ENCODE measurements around the gene XPO5.
A peak's percentile ranks its signal among the peaks of the same experiment; 100 is the strongest.
"Not testable (repeated sequence)": the region's sequence is repeated elsewhere in the genome, so short reads cannot be mapped to it uniquely, and the experiment has no call there.

XPO5 gene

DNA sequence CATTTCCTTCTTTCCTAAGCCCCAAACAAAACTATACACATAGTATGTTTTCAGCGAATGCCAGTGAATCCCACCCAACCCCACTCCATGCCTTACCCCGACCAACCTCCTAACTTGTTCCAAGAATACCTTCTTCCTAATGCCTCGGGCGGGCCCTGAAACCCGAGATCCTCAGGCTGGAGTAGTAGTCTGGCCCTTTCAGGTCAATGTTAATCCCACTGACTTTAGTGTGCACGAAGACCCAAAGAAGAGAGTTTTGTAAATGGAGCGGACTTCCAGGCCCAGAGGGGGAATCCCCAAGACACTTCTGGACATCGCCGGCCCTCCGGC is 59.5 kb downstream of the XPO5 start:
- no peak for DNase-seq

GRCh38 chr6:43515808-43516207 is 60.0 kb downstream of the XPO5 start:
- no peak for DNase-seq

DNA sequence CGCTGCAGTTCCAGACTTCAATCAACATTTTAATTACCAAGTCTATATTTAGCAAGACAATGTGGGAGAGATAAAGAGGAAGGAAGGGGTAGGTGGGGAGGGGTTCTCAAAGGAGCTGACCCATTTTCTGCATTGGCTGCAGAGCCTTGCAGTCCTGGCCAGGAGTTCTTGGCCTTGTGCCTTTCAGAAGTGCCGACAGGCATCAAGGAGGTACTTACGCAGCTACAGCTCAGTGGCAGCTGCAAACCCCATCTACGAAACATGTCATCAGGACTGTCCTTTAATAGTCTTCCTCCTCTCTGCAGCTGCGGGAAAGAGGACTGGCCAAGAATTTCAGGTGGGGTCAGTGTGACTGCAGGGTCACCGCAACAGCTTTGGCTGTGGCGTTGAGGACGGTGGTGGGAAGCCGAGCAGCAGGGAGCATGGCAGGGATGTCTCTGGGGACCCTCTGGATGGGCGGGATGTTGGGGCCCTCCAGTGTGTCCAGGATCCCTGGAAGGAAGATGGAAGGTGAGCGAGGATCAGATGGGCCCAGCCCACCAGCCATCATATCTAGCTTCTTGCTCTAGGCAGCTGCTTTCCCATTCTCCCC is 63.9 kb downstream of the XPO5 start:
- DNase-seq = no peak

DNA sequence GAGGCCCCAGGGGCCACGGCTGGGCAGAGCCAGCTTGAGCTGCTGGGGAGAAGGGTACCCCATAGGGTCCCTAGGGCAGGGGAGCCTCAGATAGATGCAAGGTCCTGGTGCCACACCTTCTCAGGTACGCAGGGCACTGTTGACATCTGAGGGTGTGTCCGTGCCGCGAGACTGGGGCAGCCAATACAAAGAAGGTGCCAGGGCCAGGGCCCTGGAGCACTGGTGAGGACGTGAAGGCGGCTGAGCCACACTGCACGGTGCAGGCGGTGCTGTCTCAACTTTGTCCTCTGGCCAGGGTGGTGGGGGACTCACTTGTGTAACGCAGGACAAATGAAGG is 65.0 kb downstream of the XPO5 start:
- DNase-seq = peak; percentile 72

- DNase-seq = peak; percentile 87
These were observed 65.6 kb downstream of the XPO5 start, which contains the start of gene LRRC73 for GRCh38 chr6:43509984-43510826. Gene LRRC73, minus strand, starts transcription at chr6:43510346. Its CDS starts 561 bp downstream, at chr6:43509785.

DNA sequence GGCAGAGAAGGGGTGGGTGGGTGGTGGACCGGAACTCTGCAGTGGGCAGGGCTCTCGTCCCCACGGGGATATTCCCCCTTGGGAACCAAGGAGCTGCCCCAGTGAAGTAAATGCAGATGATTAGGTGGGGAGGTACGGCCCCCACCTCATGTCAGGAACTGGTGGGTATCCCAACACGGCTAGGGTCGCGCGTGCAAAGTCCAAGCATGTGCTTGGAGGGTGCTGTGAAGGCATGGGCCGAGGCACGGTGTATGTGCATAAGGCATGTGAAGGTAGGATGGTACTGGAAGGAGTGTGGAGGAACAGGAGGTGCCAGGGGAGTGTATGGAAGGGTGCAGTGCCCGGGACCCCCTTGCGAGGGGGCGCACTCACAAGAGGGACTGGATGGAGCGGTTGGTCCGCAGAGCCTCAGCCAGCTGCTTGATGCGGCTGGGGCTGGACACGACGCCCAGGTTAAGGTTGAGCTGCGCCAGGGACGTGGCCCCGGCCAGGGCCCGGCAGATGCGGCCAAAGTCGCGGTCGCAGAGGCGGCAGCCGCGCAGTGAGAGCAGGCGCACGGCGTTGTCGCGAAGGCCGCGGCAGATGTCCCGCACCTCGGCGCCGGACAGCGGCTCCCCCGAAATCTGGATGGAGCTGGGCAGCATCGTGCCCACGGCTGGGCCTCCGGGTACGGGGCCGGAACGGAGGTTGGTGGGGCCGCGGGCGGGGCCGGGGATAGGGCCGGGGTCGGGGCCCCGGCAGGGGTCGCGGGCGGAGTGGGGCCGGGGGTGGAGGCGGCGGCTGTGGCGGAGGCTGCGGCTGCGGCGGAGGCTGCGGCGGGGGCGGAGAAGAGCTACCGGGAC is 66.5 kb downstream of the XPO5 start:
- DNase-seq = no peak

DNA sequence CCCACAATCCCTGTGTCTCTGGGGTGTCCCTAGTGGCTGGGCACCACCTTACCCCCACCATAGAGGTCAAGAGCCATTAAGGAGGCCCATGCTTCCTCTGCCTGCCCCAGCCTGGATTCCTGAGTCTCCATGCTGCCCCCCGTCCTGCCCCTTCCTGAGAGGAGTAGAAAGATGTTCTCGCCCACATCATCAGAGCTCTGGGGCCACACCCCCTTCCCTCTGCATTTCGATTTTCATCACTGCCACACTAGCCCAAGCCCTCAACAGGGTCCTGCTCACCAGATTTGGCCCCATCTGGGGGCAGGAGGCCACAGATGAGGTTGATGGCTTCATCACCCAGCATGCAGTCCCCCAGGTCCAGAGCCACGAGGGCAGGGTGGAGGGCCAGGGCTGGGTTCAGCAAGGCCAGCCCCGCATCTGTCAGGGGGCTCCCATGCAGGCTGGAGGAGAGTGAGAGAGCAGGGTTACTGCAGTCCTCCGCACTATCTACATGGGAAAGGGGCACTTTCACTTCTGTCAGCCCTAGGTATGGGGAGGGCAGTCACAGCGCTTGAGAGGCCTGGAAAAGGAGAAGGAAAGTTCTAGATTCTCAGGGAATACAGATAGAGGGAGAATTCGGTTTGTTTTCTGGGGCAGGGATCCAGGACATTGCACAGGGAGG is 67.2 kb downstream of the XPO5 start:
- no peak for DNase-seq

DNA sequence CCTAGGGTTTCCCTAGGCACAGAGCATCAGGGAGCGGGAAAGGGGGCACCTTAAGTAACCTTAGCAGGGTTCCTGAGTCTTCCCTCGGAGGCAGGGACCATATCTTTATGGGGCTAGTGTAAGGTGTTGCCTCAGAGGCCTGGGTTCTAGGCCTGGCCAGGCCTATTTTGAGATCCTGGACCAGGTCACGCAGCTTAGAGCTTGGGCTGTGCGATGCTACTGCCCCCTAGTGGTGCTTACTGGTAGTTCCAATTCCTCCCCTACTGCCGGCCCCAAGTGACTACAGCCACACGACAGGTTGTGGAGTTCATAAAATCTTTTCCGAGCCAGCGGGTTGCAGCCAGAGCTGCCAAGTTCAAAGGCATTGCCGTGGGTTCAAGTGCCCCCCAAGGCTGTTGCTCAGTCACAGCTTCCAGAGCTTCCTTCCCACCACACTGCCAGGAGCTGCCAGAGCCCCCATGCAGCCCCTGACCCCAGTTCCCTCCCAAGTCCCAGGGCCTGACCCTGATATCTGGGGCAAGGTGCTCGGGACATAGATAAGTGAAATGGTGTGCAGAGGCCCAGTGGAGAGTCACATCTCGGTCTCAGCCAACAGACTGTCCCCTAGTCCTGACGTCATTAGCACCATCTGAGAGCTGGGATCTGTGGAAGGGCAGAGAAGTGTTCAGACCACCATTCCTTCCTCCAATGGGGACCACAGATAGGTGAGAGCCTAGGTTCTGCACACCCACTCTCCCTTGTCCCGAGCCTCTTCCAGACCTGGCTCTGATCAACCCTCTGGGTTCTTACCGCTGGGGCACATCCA is 69.0 kb downstream of the XPO5 start:
- peak; percentile 65 for DNase-seq

- no peak for DNase-seq
These were observed 69.7 kb downstream of the XPO5 start for GRCh38 chr6:43506171-43506570.

DNA sequence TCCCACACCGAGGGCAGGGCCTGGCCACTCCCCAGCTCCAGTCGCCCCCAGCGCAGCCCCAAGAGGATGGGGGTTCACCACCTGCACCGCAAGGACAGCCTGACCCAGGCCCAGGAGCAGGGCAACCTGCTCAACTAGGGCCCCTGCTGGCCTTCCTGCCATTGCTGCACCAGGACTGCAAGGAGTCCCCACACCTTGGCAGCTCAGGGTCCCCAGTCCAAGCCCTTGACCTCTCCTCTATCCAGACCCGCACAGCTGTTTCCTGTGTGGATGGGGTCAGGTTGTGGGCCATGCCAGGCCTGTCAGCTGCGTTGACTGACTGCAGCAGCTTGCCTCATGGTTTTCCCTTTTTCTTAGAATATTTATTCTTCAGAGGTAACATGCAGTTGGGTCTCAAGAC is 70.1 kb downstream of the XPO5 start:
- DNase-seq = no peak

GRCh38 chr6:43504756-43505593 is 70.9 kb downstream of the XPO5 start:
- no peak for DNase-seq

GRCh38 chr6:43503443-43503842 is 72.4 kb downstream of the XPO5 start:
- DNase-seq = no peak

GRCh38 chr6:43502666-43503065 is 73.2 kb downstream of the XPO5 start:
- no peak for DNase-seq

DNA sequence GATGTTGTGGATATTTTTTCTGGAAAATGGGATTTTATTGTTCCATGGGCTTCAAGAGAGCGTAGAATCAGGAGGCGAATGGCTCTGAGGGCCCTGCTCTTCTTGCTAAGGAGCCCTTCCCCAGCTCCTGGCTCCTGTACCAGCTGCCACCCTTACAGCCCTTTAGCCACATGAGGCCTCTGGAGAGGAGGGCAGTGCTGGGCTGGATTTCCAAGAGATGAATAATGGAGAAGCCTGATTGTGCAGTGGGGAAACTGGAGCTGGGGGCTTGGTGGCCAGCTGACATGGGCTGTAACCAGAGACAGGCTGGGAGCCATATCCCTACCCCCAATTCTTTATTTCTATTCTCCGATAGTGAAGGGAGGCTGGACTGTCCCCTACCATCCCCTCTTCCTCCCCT is 74.9 kb downstream of the XPO5 start:
- DNase-seq = no peak

DNA sequence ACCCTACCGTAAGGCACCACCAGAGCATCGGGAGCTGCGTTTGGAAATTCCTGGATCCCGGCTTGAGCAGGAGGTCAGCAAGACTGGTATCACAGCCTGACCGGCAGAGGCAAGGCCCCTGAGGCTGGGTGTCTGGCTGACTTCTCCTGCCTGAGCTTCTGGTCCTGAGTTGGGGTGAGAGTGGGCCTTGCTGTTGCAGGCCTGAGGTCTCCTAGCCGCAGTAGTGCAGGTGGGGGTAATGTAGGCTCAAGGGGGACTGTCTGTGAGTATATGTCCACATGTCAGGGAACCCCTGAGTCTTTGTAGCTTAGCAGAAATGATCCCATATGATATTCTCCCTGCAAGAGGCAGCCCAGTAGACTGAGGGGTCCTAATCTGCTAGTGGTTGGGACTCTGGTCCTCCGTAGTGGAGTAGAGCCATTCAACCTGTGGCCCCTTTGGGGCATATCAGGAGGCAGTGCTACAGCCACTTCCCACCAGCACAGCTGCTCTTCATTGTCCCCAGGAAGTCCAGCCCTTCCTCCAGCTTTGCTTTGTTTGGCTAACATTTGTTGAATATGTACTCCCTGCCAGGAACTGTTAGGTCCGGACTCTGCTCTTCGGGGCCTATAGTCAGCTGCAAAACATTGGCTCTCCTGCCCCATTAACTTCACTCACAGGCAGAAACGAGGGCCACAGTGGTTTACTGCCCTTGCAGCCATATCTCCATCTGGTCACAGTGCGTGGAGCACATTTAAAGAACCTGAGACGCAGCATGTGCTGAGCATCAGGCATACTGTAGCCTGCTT is 76.6 kb downstream of the XPO5 start:
- no peak for DNase-seq

GRCh38 chr6:43498291-43498690 is 77.5 kb downstream of the XPO5 start:
- not testable (repeated sequence) for DNase-seq

- DNase-seq = no peak
These were observed 78.1 kb downstream of the XPO5 start for GRCh38 chr6:43497689-43498088.

DNA sequence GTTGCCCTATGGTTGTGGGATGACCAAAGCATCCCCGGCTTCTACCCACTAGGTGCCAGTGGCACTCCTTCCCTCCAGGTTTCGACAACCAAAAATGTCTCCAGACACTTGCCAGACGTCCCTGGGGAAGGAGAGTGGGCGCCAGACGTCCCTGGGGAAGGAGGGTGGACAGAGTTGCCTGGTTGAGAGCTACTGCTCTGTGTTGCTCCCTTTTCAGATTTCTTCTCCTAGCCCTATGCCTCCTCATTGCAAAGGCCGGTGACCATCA is 78.8 kb downstream of the XPO5 start:
- DNase-seq = no peak

DNA sequence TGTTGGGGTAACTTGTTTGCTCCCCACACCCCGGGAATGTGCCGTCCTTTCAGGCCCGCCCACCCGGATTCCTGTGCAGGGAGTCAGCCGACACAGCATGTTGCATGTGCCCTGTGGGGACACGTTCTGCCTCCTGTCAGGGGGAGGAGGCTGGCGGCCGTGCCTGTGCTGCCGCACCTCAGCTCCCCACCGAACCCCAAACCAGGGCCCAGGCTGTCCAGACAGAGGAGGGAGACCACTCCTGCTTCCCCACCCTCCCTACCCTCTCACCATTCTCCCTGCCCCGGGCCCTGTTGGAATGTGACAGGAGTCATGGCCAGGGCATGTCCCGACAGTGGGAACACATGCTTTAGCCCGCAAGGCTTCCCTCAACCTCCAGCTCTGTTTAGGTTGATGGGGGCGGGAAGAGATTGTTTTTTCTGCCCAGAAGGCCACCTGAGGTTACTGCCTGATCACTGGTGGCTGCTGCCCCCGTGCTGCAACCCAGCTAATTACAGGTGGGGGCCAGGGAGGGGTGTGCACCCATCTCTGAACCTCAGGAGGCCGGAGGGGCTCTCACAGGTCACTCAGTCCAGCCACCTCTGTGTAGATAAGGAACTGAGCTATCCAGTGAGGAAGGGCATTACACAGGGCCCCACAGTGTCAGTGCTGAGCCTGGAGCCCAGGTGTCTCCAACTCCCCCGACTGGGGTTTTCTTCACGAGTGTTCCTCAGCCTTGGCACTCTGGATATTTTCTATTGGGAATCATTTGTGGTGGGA is 79.3 kb downstream of the XPO5 start:
- no peak for DNase-seq

DNA sequence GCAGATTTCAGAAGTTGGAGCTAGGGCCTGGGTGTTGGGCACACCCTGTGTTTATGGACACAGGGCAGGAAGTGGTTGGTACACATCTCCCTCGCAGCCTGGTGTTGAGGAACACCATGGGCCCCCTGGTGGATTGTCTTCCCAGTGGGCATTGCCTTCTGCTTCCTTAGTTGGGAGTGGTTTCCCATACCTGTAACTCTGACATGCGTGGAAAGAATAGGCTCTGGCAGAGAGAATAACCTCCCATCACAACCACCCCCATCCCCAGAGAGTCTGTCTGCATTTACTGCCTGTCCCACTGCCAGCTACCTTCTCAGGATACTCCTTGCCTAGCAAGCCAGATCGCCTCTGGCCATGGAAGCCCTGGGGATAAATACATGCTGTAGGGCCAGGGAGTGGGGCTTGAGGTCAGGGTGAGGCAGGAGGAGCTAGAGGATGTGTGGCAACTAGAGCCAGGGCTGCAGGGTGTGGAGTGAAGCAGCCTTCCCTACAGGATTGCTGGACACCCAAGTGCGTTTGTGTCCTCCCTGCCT is 80.4 kb downstream of the XPO5 start:
- DNase-seq = no peak
